Measurements from ENCODE around the gene ING4.

Gene ING4

GRCh38 chr12:6644257-6644596, 18.7 kb downstream of the ING4 start:
- peak overlapping the region; percentile 15 for H3K4me3 ChIP-seq (replicated peaks; ENCODE audit: insufficient read depth, low read length)
- peak; percentile 81 to 83 for DNase-seq (ENCODE audit: low read depth in 1 of 2, low spot score in 1 of 2)
- peak; percentile 82; the same call in 1 of the 2 replicates for TF ChIP-seq POLR2AphosphoS5 (IDR thresholded peaks at IDR 0.05; ENCODE audit: low read depth)
- peak; percentile 72 for TF ChIP-seq GABPA (IDR thresholded peaks at IDR 0.05; ENCODE audit: low read depth)
- no peak for TF ChIP-seq CTCF (IDR thresholded peaks at IDR 0.05; ENCODE audit: insufficient read depth, low read length)
- peak; percentile 98 for TF ChIP-seq SPI1 (IDR thresholded peaks at IDR 0.05; ENCODE audit: borderline replicate concordance, low read depth)
- TF ChIP-seq, protein P1, sequence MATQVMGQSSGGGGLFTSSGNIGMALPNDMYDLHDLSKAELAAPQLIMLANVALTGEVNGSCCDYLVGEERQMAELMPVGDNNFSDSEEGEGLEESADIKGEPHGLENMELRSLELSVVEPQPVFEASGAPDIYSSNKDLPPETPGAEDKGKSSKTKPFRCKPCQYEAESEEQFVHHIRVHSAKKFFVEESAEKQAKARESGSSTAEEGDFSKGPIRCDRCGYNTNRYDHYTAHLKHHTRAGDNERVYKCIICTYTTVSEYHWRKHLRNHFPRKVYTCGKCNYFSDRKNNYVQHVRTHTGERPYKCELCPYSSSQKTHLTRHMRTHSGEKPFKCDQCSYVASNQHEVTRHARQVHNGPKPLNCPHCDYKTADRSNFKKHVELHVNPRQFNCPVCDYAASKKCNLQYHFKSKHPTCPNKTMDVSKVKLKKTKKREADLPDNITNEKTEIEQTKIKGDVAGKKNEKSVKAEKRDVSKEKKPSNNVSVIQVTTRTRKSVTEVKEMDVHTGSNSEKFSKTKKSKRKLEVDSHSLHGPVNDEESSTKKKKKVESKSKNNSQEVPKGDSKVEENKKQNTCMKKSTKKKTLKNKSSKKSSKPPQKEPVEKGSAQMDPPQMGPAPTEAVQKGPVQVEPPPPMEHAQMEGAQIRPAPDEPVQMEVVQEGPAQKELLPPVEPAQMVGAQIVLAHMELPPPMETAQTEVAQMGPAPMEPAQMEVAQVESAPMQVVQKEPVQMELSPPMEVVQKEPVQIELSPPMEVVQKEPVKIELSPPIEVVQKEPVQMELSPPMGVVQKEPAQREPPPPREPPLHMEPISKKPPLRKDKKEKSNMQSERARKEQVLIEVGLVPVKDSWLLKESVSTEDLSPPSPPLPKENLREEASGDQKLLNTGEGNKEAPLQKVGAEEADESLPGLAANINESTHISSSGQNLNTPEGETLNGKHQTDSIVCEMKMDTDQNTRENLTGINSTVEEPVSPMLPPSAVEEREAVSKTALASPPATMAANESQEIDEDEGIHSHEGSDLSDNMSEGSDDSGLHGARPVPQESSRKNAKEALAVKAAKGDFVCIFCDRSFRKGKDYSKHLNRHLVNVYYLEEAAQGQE (IDR thresholded peaks at IDR 0.05; ENCODE audit: insufficient replicate concordance, low read depth), result no peak
- peak overlapping the region; percentile 86 for H3K27ac ChIP-seq (replicated peaks)
- H3K27me3 ChIP-seq (ENCODE audit: insufficient read depth, poor library complexity, severe bottlenecking), result no peaks in the 10 kb centered on the region

- H3K27me3 ChIP-seq (ENCODE audit: insufficient read depth, poor library complexity, severe bottlenecking), result no peaks in the 10 kb centered on the region
- peak overlapping the region; percentile 86 for H3K27ac ChIP-seq (replicated peaks)
- DNase-seq (ENCODE audit: low read depth in 1 of 2, low spot score in 1 of 2), result peak; percentile 60 to 82
- TF ChIP-seq GABPA (IDR thresholded peaks at IDR 0.05; ENCODE audit: low read depth) (no peak), POLR2AphosphoS5 (IDR thresholded peaks at IDR 0.05; ENCODE audit: low read depth) (no peak), CTCF (IDR thresholded peaks at IDR 0.05; ENCODE audit: insufficient read depth, low read length) (no peak), SPI1 (IDR thresholded peaks at IDR 0.05; ENCODE audit: borderline replicate concordance, low read depth) (peak; percentile 92)
- TF ChIP-seq, protein P1 (IDR thresholded peaks at IDR 0.05; ENCODE audit: insufficient replicate concordance, low read depth), result no peak
- H3K4me3 ChIP-seq (replicated peaks; ENCODE audit: insufficient read depth, low read length), result no peak overlapping the region
These were observed 19.2 kb downstream of the ING4 start for GRCh38 chr12:6643569-6644256.

DNA sequence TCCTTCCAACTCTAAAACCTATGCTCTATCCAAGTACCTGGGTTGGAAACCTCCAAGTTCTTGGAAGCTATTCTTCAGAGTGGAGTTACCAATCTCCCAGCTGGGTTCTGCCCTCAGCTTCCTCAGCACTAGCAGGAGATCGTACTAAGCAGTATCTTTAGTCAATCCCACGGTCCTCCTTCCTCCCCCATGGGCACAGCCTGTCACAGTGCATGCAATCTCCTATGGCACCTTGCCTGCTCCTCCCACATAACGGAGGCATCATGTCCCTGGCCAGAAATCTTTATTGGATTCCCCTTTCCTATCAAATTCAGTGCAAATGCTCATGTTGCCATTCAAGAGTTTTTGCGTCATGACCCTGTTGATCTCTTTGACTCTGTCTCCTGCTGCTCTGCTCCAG, 21.8 kb downstream of the ING4 start:
- H3K27ac ChIP-seq (replicated peaks), result no peak overlapping the region
- no peak for DNase-seq (ENCODE audit: low read depth in 1 of 2, low spot score in 1 of 2)
- no peaks in the 10 kb centered on the region for H3K27me3 ChIP-seq (ENCODE audit: insufficient read depth, poor library complexity, severe bottlenecking)
- TF ChIP-seq GABPA (IDR thresholded peaks at IDR 0.05; ENCODE audit: low read depth) (no peak), SPI1 (IDR thresholded peaks at IDR 0.05; ENCODE audit: borderline replicate concordance, low read depth) (no peak)
- TF ChIP-seq, protein P1 (IDR thresholded peaks at IDR 0.05; ENCODE audit: insufficient replicate concordance, low read depth), result no peak
- no peak overlapping the region for H3K4me3 ChIP-seq (replicated peaks; ENCODE audit: insufficient read depth, low read length)

Data from HL-60 (cell line).